ENCODE data around the gene RMDN3. TPM values are rescaled to one million over a fixed set of nuclear protein-coding genes. Genes with fewer than 3 reads are reported as not detected.

The RMDN3 gene
- total RNA-seq, 2 donors from 2014 or later, result 17.2 to 34.5 TPM

- Histone ChIP-seq H3K36me3 (peaks cover 55% of the 10 kb centered on the region), H3K27me3 (replicated peaks; ENCODE audit: insufficient read depth) (no peaks in the 10 kb centered on the region), H3K4me3 (no peak overlapping the region), H3K4me1 (ENCODE audit: control insufficient read depth in 1 of 2, low read depth in 2 of 2) (no peaks in the 10 kb centered on the region), H3K27ac (no peak overlapping the region), H3K9me3 (no peaks in the 10 kb centered on the region)
- TF ChIP-seq, protein P1, sequence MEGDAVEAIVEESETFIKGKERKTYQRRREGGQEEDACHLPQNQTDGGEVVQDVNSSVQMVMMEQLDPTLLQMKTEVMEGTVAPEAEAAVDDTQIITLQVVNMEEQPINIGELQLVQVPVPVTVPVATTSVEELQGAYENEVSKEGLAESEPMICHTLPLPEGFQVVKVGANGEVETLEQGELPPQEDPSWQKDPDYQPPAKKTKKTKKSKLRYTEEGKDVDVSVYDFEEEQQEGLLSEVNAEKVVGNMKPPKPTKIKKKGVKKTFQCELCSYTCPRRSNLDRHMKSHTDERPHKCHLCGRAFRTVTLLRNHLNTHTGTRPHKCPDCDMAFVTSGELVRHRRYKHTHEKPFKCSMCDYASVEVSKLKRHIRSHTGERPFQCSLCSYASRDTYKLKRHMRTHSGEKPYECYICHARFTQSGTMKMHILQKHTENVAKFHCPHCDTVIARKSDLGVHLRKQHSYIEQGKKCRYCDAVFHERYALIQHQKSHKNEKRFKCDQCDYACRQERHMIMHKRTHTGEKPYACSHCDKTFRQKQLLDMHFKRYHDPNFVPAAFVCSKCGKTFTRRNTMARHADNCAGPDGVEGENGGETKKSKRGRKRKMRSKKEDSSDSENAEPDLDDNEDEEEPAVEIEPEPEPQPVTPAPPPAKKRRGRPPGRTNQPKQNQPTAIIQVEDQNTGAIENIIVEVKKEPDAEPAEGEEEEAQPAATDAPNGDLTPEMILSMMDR (IDR thresholded peaks at IDR 0.05), result no peak
- ATAC-seq (ENCODE audit: insufficient number of reproducible peaks, low FRiP score, low read depth) (no peak), DNase-seq (ENCODE audit: low spot score) (no peak)
Measured at GRCh38 chr15:40739854-40740253, 15.2 kb downstream of the RMDN3 start.

- H3K27ac ChIP-seq, result no peak overlapping the region
- no peak for ATAC-seq (ENCODE audit: insufficient number of reproducible peaks, low FRiP score, low read depth)
- H3K9me3 ChIP-seq, result no peaks in the 10 kb centered on the region
- no peaks in the 10 kb centered on the region for H3K27me3 ChIP-seq (replicated peaks; ENCODE audit: insufficient read depth)
- H3K4me3 ChIP-seq, result no peak overlapping the region
- TF ChIP-seq, protein P1 (IDR thresholded peaks at IDR 0.05), result no peak
- peaks cover 50% of the 10 kb centered on the region for H3K36me3 ChIP-seq
- no peak for DNase-seq (ENCODE audit: low spot score)
- no peaks in the 10 kb centered on the region for H3K4me1 ChIP-seq (ENCODE audit: control insufficient read depth in 1 of 2, low read depth in 2 of 2)
Measured at GRCh38 chr15:40739047-40739446, 16.0 kb downstream of the RMDN3 start.

- TF ChIP-seq, protein P1 (IDR thresholded peaks at IDR 0.05), result no peak
- Histone ChIP-seq H3K27ac (no peak overlapping the region), H3K4me1 (ENCODE audit: control insufficient read depth in 1 of 2, low read depth in 2 of 2) (no peaks in the 10 kb centered on the region), H3K4me3 (no peak overlapping the region), H3K27me3 (replicated peaks; ENCODE audit: insufficient read depth) (no peaks in the 10 kb centered on the region), H3K36me3 (peaks cover 47% of the 10 kb centered on the region), H3K9me3 (no peaks in the 10 kb centered on the region)
- DNase-seq (ENCODE audit: low spot score), result no peak
- ATAC-seq (ENCODE audit: insufficient number of reproducible peaks, low FRiP score, low read depth), result no peak
Measured at GRCh38 chr15:40737048-40737447, 18.0 kb downstream of the RMDN3 start.

GRCh38 chr15:40736575-40736974 lies 18.5 kb downstream of the RMDN3 start:
- Histone ChIP-seq H3K4me1 (ENCODE audit: control insufficient read depth in 1 of 2, low read depth in 2 of 2) (no peaks in the 10 kb centered on the region), H3K9me3 (no peaks in the 10 kb centered on the region), H3K27me3 (replicated peaks; ENCODE audit: insufficient read depth) (no peaks in the 10 kb centered on the region), H3K36me3 (peaks cover 47% of the 10 kb centered on the region), H3K27ac (no peak overlapping the region), H3K4me3 (no peak overlapping the region)
- ATAC-seq (ENCODE audit: insufficient number of reproducible peaks, low FRiP score, low read depth) (no peak), DNase-seq (ENCODE audit: low spot score) (no peak)
- TF ChIP-seq, protein P1 (IDR thresholded peaks at IDR 0.05), result no peak

DNA sequence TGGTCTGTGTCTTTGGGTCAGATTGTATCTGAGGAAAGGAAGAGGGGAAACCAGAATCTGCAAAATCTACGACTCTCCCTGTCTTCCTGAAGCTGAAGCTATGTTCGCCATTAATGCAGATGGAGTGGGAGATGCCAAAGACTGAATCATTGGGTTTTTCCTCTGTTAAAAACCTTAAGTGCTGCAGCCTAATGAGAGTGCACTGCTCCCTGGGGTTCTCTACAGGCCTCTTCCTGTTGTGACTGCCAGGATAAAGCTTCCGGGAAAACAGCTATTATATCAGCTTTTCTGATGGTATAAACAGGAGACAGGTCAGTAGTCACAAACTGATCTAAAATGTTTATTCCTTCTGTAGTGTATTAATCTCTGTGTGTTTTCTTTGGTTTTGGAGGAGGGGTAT lies 24.0 kb downstream of the RMDN3 start:
- H3K27me3 ChIP-seq (replicated peaks; ENCODE audit: insufficient read depth), result no peaks in the 10 kb centered on the region
- H3K36me3 ChIP-seq, result peaks cover 5% of the 10 kb centered on the region
- ATAC-seq (ENCODE audit: insufficient number of reproducible peaks, low FRiP score, low read depth) (no peak), DNase-seq (ENCODE audit: low spot score) (no peak)
- no peaks in the 10 kb centered on the region for H3K4me1 ChIP-seq (ENCODE audit: control insufficient read depth in 1 of 2, low read depth in 2 of 2)
- no peak overlapping the region for H3K27ac ChIP-seq
- no peaks in the 10 kb centered on the region for H3K9me3 ChIP-seq
- TF ChIP-seq, protein P1 (IDR thresholded peaks at IDR 0.05), result no peak
- H3K4me3 ChIP-seq, result no peak overlapping the region

Measured in thoracic aorta (tissue), 2 donors.